K562 (cell line): ENCODE data around the gene RXRB. TPM values are rescaled to one million over a fixed set of nuclear protein-coding genes. Genes with fewer than 3 reads are reported as not detected.
A peak's percentile ranks its signal among the peaks of the same experiment; 100 is the strongest.

Experiments used
- ATAC-seq: fragments of 200-7000 bp; cut with Tn5 transposase; 3 replicates; pipeline ENCODE4 v1.9.1; 2020; ENCODE audit warnings: moderate library complexity
- BruUV-seq: library from RNA; stranded (reverse); fragments of 400-500 nt; replicated peaks from 2 replicates; lab custom pipeline; 2021; lab: Mats Ljungman, UMichigan
- CTCF ChIA-PET: fragments of 300-600 bp; formaldehyde crosslinking; extraction: SDS; loops from one replicate; lab custom pipeline; 2021; ENCODE audit warnings: low intra/inter-chr PET ratio; lab: Yijun Ruan, JAX
- POLR2A ChIA-PET: fragments of 300-600, 350-650 bp; sonication (Branson Sonifier 250); formaldehyde crosslinking; extraction: SDS; loops from one replicate; lab custom pipeline; 2021; ENCODE audit warnings: antibody characterized with exemption, inconsistent platforms; lab: Yijun Ruan, JAX
- DNase-seq, 4 experiments: peaks; one replicate each; pipeline versions ENCODE4 v3.0.0 to v3.0.0-alpha.2; 2011 to 2018; ENCODE audit warnings: low spot score in 3 of 4, mixed read lengths in 3 of 4; ENCODE audit errors: extremely low read depth in 1 of 4
- FAIRE-seq: peaks from 2 replicates; lab custom pipeline; 2011; peaks lifted over from hg19 to GRCh38; lab: Jason Lieb, UNC
- H2AFZ ChIP-seq: 2 replicates; pipeline ENCODE4 v1.6.0; 2011; ENCODE audit warnings: low read depth, low read length, control low read depth, inconsistent platforms
- H3K27ac ChIP-seq: fragments of 200-600 bp; 3 replicates; pipeline ENCODE4 v1.8.0; 2011; ENCODE audit warnings: low read depth, mild to moderate bottlenecking, control low read depth, inconsistent platforms, low read length, moderate library complexity, mixed read lengths; ENCODE audit errors: extremely low read depth
- H3K27me3 ChIP-seq, 2 experiments: fragments of 300-600 bp in 1 of 2; 2 replicates in 1 of 2; 3 replicates in 1 of 2; pipeline versions ENCODE4 v1.6.0 to v1.8.0; 2011; ENCODE audit warnings: inconsistent platforms in 2 of 2, low read length in 2 of 2, mild to moderate bottlenecking in 1 of 2, mixed read lengths in 1 of 2, moderate library complexity in 1 of 2; ENCODE audit not compliant: control insufficient read depth in 2 of 2, insufficient read depth in 2 of 2
- H3K36me3 ChIP-seq: fragments of 300-600 bp; 3 replicates; pipeline ENCODE4 v1.8.0; 2011; ENCODE audit warnings: mild to moderate bottlenecking, low read length, inconsistent platforms; ENCODE audit not compliant: control insufficient read depth, insufficient read depth
- H3K4me1 ChIP-seq, 2 experiments: fragments of 200-600 bp in 1 of 2; replicated peaks in 1 of 2; 2 replicates in 1 of 2; 3 replicates in 1 of 2; pipeline versions ENCODE4 v1.5.1 to v1.8.0; 2011; ENCODE audit warnings: inconsistent platforms in 2 of 2, low read length in 2 of 2, mild to moderate bottlenecking in 1 of 2, mixed read lengths in 1 of 2, moderate library complexity in 1 of 2; ENCODE audit not compliant: control insufficient read depth in 2 of 2, insufficient read depth in 2 of 2
- H3K4me2 ChIP-seq: 2 replicates; pipeline ENCODE4 v1.6.1; 2011; ENCODE audit warnings: low read length, control low read depth, inconsistent platforms, mixed read lengths; ENCODE audit not compliant: insufficient read depth
- H3K4me3 ChIP-seq: fragments of 200-600 bp; sonication (generic), shearing (Covaris generic); 2 replicates; pipeline ENCODE4 v1.5.1; 2016; ENCODE audit warnings: control low read depth, inconsistent platforms
- H3K79me2 ChIP-seq: fragments of 200-600 bp; 3 replicates; pipeline ENCODE4 v1.8.0; 2011; ENCODE audit warnings: low read length, inconsistent platforms; ENCODE audit not compliant: control insufficient read depth, insufficient read depth
- H3K9ac ChIP-seq, 2 experiments: 2 replicates each; pipeline versions ENCODE4 v1.6.0 to v1.6.1; 2011; ENCODE audit warnings: low read depth in 2 of 2, low read length in 2 of 2, control low read depth in 1 of 2, inconsistent platforms in 1 of 2, mild to moderate bottlenecking in 1 of 2, mixed read lengths in 1 of 2; ENCODE audit not compliant: insufficient read depth in 1 of 2
- H3K9me1 ChIP-seq: one replicate; pipeline ENCODE4 v1.6.0; 2011; ENCODE audit warnings: inconsistent platforms, mild to moderate bottlenecking, low read length, moderate library complexity; ENCODE audit not compliant: control insufficient read depth, insufficient read depth
- H3K9me3 ChIP-seq: replicated peaks from 2 replicates; pipeline ENCODE4 v1.5.1; 2011; ENCODE audit warnings: low read depth, low read length, inconsistent platforms; ENCODE audit not compliant: control insufficient read depth, insufficient read depth
- H4K20me1 ChIP-seq: replicated peaks from 2 replicates; pipeline ENCODE4 v1.6.1; 2011; ENCODE audit warnings: low read length, inconsistent platforms, mixed read lengths; ENCODE audit not compliant: control insufficient read depth, insufficient read depth
- EGR1 ChIP-seq: fragments of 450-650 bp; conservative IDR thresholded peaks from 2 replicates; pipeline ENCODE4 v1.6.1; 2017; ENCODE audit warnings: mild to moderate bottlenecking
- ETV1 ChIP-seq: fragments of 450-650 bp; conservative IDR thresholded peaks from 2 replicates; pipeline ENCODE4 v1.6.1; 2016; ENCODE audit warnings: missing genetic modification characterization, control low read depth, low read depth, missing compliant biosample characterization
- RAD51 ChIP-seq: fragments of 450-650 bp; IDR thresholded peaks from 2 replicates; pipeline ENCODE4 v1.7.1; 2016; ENCODE audit warnings: low read depth, mild to moderate bottlenecking, borderline replicate concordance
- TCFL5 ChIP-seq: fragments of 250-450 bp; sonication (Bioruptor Pico); conservative IDR thresholded peaks from 2 replicates; pipeline ENCODE4 v1.6.1; 2021; ENCODE audit warnings: mild to moderate bottlenecking, moderate library complexity, matching md5 sums
- U2AF2 ChIP-seq: fragments of 200-400 bp; formaldehyde crosslinking; optimal IDR thresholded peaks from 2 replicates; pipeline ENCODE3; 2017; ENCODE audit warnings: low read depth, mild to moderate bottlenecking, low read length
- ZNF764 ChIP-seq: fragments of 250-450 bp; sonication (Bioruptor Pico); IDR thresholded peaks from 2 replicates; pipeline ENCODE4 v1.4.0; 2020; ENCODE audit warnings: low read depth, mild to moderate bottlenecking, moderate library complexity
- whole genome bisulfite sequencing: fragments of 100-300 bp; shearing (Covaris generic); methylation state at CpG from one replicate; pipeline ENCODE4 v1.1.6; 2016; ENCODE audit warnings: low coverage, mixed read lengths; ENCODE audit not compliant: insufficient coverage; ENCODE audit errors: missing lambda C conversion rate; 5-methylcytosine and 5-hydroxymethylcytosine counted together
- in situ Hi-C: fragments of 300-500 bp; cut with MboI; formaldehyde crosslinking; loops from 4 replicates; pipeline ENCODE4 v1.15.0; 2018; ENCODE audit warnings: inconsistent platforms, mixed read lengths
- intact Hi-C: fragments of 100-400 bp; cut with micrococcal nuclease; formaldehyde crosslinking; loops from 2 replicates; pipeline ENCODE4 v1.14.2; 2022
- polyA plus RNA-seq, 8 experiments: library from polyadenylated mRNA; depleted of rRNA in 4 of 8; stranded (reverse) in 5 of 8; unstranded in 3 of 8; fragments of >200 nt; fragmentation: Nextera tagmentation in 2 of 8; fragmentation: Illumina TruSeq in 1 of 8; extraction: Ambion mirVana in 2 of 8; extraction: Trizol in 1 of 8; gene quantifications; 2 replicates each; pipeline versions ENCODE4 v1.2.1 to v1.2.3, GENCODE V29; 2011 to 2014; ENCODE audit warnings: inconsistent platforms in 1 of 8, missing spikeins in 1 of 8
- total RNA-seq, 7 experiments: library from RNA; depleted of rRNA in 6 of 7; stranded (reverse); fragments of >200 nt in 6 of 7; fragmentation: Illumina TruSeq in 2 of 7; extraction: Trizol in 2 of 7; gene quantifications; 2 replicates each; pipeline versions ENCODE4 v1.2.1 to v1.2.3, GENCODE V29; 2011 to 2021; ENCODE audit warnings: low replicate concordance in 1 of 7
- TF ChIP-seq, protein P1 (sequence below): fragments of 450-650 bp; formaldehyde crosslinking; IDR thresholded peaks from 2 replicates; pipeline ENCODE4 v1.4.0; 2020; ENCODE audit warnings: mild to moderate bottlenecking, mixed read lengths
- TF ChIP-seq, protein P2 (sequence below): fragments of 450-650 bp; IDR thresholded peaks from 2 replicates; pipeline ENCODE4 v1.6.1; 2016; ENCODE audit warnings: borderline replicate concordance
- TF ChIP-seq, protein P3 (sequence below): fragments of 250-450 bp; sonication (Bioruptor Pico); IDR thresholded peaks from 2 replicates; pipeline ENCODE4 v1.8.0; 2021; ENCODE audit warnings: moderate library complexity, mild to moderate bottlenecking, inconsistent platforms

The RXRB gene
- total and polyA plus RNA-seq, 9 of the 15 experiments (the other 6 are each of a cell fraction or from before 2014, with no cell fraction given): 0.76 to 35.5 (median 18.4) TPM

DNA sequence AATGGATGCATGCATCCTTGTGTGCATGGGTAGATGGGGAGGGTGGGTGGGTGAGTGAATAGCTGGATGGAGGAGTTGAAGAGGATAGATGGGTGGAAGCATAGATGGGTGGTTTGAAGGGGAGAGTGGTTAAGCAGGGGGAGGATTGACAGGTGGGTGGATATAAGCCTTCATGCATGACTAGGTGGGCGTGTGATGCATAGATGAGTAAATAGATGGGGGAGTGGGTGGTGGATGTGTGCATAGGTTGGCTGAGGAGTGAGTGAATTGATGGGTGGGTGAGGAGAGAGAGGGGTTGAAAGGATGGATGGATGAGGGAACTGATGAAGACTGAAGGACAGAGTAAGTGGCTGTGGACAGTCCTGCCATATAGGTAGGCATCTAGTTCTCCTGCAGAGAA, 12.7 kb downstream of the RXRB start:
- BruUV-seq: no TSS peak
- FAIRE-seq: no peak
- POLR2A ChIA-PET: no interaction called here

DNA sequence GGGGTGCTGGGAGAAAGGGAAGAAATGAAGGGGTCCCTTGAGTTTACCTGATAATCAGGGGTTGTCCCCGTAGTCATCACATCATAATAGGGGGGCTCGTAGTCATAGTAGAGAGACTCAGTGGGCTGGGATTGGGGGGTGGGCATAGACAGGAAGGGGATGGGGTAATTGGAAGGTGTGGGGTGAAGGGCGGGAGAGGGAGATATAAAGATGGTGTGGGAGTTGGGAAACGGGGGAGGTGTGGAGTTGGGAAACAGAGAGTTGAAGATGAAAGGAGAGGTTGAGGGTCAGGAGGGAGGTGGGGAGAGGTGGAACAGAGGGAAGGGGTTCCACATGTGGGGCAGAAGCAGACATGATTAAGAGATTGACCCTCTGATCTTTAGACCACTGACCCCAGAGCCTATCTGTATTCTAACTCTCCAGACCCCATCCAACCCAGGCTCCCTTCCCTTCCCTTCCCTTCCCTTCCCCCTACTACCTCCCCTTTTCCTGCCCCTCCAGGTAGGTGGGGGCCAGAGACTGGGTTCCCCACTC, 14.7 kb downstream of the RXRB start:
- FAIRE-seq: no peak
- in situ Hi-C loops: no loop called here
- H3K27ac ChIP-seq: no peak overlapping the region
- intact Hi-C loops: no loop called here
- no peak for ATAC-seq
- no peak overlapping the region for H3K4me2 ChIP-seq
- H3K9me1 ChIP-seq: no peaks in the 10 kb centered on the region
- no peaks in the 10 kb centered on the region for H3K79me2 ChIP-seq
- H3K9ac ChIP-seq: no peak overlapping the region
- H3K36me3 ChIP-seq: no peaks in the 10 kb centered on the region
- peaks cover 13% of the 10 kb centered on the region for H3K9me3 ChIP-seq
- no TSS peak for BruUV-seq
- no peak overlapping the region for H3K4me3 ChIP-seq
- H4K20me1 ChIP-seq: no peaks in the 10 kb centered on the region
- no peak for DNase-seq
- peaks cover 0 to 4% of the 10 kb centered on the region in 2 experiments; a peak in 3 of 5 replicates for H3K4me1 ChIP-seq
- 4% methylated on average over 4 of the region's 4 CpGs for WGBS
- no peak overlapping the region for H2AFZ ChIP-seq
- peaks cover 16 to 22% of the 10 kb centered on the region in 2 experiments; a peak in 4 of 5 replicates for H3K27me3 ChIP-seq
- ChIA-PET POLR2A (interaction anchor here (0.6 kb wide), 1 partner anchor 215 kb away, joined by 4 read pairs; no protein-coding TSS in a partner anchor), CTCF (no interaction called here)
- no peak for TF ChIP-seq RAD51
- no peak for TF ChIP-seq ETV1 (tag)
- TF ChIP-seq, protein P1, sequence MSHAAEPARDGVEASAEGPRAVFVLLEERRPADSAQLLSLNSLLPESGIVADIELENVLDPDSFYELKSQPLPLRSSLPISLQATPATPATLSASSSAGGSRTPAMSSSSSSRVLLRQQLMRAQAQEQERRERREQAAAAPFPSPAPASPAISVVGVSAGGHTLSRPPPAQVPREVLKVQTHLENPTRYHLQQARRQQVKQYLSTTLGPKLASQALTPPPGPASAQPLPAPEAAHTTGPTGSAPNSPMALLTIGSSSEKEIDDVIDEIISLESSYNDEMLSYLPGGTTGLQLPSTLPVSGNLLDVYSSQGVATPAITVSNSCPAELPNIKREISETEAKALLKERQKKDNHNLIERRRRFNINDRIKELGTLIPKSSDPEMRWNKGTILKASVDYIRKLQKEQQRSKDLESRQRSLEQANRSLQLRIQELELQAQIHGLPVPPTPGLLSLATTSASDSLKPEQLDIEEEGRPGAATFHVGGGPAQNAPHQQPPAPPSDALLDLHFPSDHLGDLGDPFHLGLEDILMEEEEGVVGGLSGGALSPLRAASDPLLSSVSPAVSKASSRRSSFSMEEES (CRISPR knock-in tag): no peak
- TF ChIP-seq U2AF2: no peak
- TF ChIP-seq, protein P2, sequence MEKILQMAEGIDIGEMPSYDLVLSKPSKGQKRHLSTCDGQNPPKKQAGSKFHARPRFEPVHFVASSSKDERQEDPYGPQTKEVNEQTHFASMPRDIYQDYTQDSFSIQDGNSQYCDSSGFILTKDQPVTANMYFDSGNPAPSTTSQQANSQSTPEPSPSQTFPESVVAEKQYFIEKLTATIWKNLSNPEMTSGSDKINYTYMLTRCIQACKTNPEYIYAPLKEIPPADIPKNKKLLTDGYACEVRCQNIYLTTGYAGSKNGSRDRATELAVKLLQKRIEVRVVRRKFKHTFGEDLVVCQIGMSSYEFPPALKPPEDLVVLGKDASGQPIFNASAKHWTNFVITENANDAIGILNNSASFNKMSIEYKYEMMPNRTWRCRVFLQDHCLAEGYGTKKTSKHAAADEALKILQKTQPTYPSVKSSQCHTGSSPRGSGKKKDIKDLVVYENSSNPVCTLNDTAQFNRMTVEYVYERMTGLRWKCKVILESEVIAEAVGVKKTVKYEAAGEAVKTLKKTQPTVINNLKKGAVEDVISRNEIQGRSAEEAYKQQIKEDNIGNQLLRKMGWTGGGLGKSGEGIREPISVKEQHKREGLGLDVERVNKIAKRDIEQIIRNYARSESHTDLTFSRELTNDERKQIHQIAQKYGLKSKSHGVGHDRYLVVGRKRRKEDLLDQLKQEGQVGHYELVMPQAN: no peak
- TF ChIP-seq, protein P3, sequence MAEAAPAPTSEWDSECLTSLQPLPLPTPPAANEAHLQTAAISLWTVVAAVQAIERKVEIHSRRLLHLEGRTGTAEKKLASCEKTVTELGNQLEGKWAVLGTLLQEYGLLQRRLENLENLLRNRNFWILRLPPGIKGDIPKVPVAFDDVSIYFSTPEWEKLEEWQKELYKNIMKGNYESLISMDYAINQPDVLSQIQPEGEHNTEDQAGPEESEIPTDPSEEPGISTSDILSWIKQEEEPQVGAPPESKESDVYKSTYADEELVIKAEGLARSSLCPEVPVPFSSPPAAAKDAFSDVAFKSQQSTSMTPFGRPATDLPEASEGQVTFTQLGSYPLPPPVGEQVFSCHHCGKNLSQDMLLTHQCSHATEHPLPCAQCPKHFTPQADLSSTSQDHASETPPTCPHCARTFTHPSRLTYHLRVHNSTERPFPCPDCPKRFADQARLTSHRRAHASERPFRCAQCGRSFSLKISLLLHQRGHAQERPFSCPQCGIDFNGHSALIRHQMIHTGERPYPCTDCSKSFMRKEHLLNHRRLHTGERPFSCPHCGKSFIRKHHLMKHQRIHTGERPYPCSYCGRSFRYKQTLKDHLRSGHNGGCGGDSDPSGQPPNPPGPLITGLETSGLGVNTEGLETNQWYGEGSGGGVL (CRISPR knock-in tag): no peak
- TF ChIP-seq ZNF764 (CRISPR knock-in tag): no peak

More for the DNA sequence above, 12.7 kb downstream of the RXRB start:
- H3K27me3 ChIP-seq: peaks cover 27 to 33% of the 10 kb centered on the region in 2 experiments; a peak in 4 of 5 replicates
- H3K79me2 ChIP-seq: no peaks in the 10 kb centered on the region
- H3K36me3 ChIP-seq: no peaks in the 10 kb centered on the region
- H3K9me3 ChIP-seq: peaks cover 12% of the 10 kb centered on the region
- H3K4me1 ChIP-seq: peaks cover 0 to 18% of the 10 kb centered on the region in 2 experiments; a peak in 3 of 5 replicates
- intact Hi-C loops: no loop called here
- H3K27ac ChIP-seq: no peak overlapping the region
- no peak overlapping the region for H3K4me2 ChIP-seq
- CTCF ChIA-PET: no interaction called here
- no peak overlapping the region for H3K4me3 ChIP-seq
- DNase-seq (no peak), ATAC-seq (no peak)
- WGBS: 7% methylated on average over 1 of the region's 1 CpG
- no peak overlapping the region for H2AFZ ChIP-seq
- peak; percentile 59; the same call in 1 of the 2 replicates for TF ChIP-seq EGR1
- no peak for TF ChIP-seq TCFL5
- H3K9me1 ChIP-seq: no peaks in the 10 kb centered on the region
- in situ Hi-C loops: no loop called here
- no peak overlapping the region for H3K9ac ChIP-seq
- H4K20me1 ChIP-seq: no peaks in the 10 kb centered on the region
